ENCODE measurements around the gene CHN2.

GRCh38 chr7:29381206-29382094 lies 186.9 kb downstream of the CHN2 start:
- TF ChIP-seq CTCF (conservative IDR thresholded peaks at IDR 0.05; ENCODE audit: low read depth, low read length) = no peak
- no peak for TF ChIP-seq EZH2 (IDR thresholded peaks at IDR 0.05; ENCODE audit: borderline replicate concordance, low read depth, low read length, poor library complexity, severe bottlenecking)

Measured in A673 (cell line).